Progenitor cell of endocrine pancreas (in vitro differentiated cells): ENCODE data around the gene POLR1B. TPM values are rescaled to one million over a fixed set of nuclear protein-coding genes. Genes with fewer than 3 reads are reported as not detected.
A peak's percentile ranks its signal among the peaks of the same experiment; 100 is the strongest.
"Not testable (repeated sequence)": the region's sequence is repeated elsewhere in the genome, so short reads cannot be mapped to it uniquely, and the experiment has no call there.

Experiments
- DNase-seq: peaks from one replicate; pipeline ENCODE4 v3.0.0; 2021; ENCODE audit warnings: low spot score; ENCODE audit not compliant: unreplicated experiment
- H3K27ac Mint-ChIP-seq: 2 replicates; pipeline ENCODE4 v1.8.0; 2021; ENCODE audit warnings: mild to moderate bottlenecking, moderate library complexity, mixed read lengths
- H3K27me3 Mint-ChIP-seq: 2 replicates; pipeline ENCODE4 v1.8.0; 2021; ENCODE audit warnings: mixed read lengths
- H3K36me3 Mint-ChIP-seq: 2 replicates; pipeline ENCODE4 v1.8.0; 2022; ENCODE audit warnings: mixed read lengths; ENCODE audit not compliant: insufficient read depth
- H3K4me1 Mint-ChIP-seq: 2 replicates; pipeline ENCODE4 v1.8.0; 2021; ENCODE audit warnings: low read depth, mixed read lengths
- H3K4me3 Mint-ChIP-seq: 2 replicates; pipeline ENCODE4 v1.8.0; 2021; ENCODE audit warnings: low read depth, mild to moderate bottlenecking, moderate library complexity, mixed read lengths
- H3K9me3 Mint-ChIP-seq: 2 replicates; pipeline ENCODE4 v1.8.0; 2021; ENCODE audit warnings: low read depth, mixed read lengths
- long read RNA-seq: library from polyadenylated mRNA; unstranded; transcript quantifications from one replicate; pipeline ENCODE4 v2.0.0, GENCODE V29; 2020
- total RNA-seq: library from RNA; stranded (reverse); gene quantifications from 2 replicates; pipeline ENCODE4 v1.2.1, GENCODE V29; 2021
- TF ChIP-seq, protein P1 (sequence below): fragments of 200-600 bp; sonication (generic); IDR thresholded peaks from one replicate; pipeline ENCODE4 v1.5.0; 2021; ENCODE audit warnings: antibody characterized with exemption, mild to moderate bottlenecking; ENCODE audit not compliant: unreplicated experiment

Gene POLR1B, protein sequence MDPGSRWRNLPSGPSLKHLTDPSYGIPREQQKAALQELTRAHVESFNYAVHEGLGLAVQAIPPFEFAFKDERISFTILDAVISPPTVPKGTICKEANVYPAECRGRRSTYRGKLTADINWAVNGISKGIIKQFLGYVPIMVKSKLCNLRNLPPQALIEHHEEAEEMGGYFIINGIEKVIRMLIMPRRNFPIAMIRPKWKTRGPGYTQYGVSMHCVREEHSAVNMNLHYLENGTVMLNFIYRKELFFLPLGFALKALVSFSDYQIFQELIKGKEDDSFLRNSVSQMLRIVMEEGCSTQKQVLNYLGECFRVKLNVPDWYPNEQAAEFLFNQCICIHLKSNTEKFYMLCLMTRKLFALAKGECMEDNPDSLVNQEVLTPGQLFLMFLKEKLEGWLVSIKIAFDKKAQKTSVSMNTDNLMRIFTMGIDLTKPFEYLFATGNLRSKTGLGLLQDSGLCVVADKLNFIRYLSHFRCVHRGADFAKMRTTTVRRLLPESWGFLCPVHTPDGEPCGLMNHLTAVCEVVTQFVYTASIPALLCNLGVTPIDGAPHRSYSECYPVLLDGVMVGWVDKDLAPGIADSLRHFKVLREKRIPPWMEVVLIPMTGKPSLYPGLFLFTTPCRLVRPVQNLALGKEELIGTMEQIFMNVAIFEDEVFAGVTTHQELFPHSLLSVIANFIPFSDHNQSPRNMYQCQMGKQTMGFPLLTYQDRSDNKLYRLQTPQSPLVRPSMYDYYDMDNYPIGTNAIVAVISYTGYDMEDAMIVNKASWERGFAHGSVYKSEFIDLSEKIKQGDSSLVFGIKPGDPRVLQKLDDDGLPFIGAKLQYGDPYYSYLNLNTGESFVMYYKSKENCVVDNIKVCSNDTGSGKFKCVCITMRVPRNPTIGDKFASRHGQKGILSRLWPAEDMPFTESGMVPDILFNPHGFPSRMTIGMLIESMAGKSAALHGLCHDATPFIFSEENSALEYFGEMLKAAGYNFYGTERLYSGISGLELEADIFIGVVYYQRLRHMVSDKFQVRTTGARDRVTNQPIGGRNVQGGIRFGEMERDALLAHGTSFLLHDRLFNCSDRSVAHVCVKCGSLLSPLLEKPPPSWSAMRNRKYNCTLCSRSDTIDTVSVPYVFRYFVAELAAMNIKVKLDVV
- 31.4 and 35.9 TPM in 2 replicates for total RNA-seq
- long read RNA-seq, full-length matches to known transcripts = 83 of 125 reads
- long read RNA-seq, partial matches to known transcripts = 23 of 125 reads
- long read RNA-seq, other reads (novel, unspliced or antisense) = 19 of 125 reads

DNA sequence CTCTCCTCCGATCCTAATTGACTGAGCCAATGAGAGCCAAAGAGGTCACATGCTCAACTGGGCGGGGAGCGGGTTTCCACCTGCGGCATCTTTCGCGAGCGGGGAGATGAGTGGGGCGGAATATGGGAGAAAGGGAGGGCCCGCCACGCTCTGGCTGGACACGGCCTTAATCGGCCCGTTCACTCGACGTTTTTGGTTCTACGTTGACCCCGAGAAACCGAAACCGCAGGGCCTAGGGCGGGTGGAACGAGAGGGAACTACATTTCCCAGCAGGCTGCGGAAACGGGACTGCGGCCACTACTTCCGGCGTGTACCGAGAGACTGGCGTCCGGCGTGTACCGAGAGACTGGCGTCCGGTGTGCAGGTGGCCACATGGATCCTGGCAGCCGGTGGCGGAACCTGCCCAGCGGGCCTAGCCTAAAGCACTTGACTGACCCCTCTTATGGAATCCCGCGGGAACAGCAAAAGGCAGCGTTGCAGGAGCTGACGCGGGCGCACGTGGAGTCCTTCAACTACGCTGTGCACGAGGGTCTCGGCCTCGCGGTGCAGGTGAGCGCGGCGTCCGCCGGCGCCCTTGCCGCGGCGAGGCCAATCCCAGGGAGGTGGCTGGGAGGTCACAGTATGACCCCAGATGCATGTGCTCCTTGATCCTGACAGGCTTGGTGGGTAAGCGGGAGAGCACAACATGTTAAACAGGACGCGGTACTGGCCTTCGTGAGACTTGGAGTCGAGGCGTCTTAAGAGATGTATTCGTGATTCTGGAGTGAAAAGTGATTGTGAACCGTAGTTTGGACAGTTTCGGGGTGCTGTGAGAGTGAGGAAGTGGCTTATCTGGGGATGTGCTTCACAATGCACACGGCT lies at the start of gene POLR1B:
Gene POLR1B, plus strand, starts transcription at position 343 of the 861 bp plus-strand sequence. Its CDS starts 30 bp downstream, at position 373.
- H3K27me3 Mint-ChIP-seq = no peaks in the 10 kb centered on the region
- peaks cover 2% of the 10 kb centered on the region for H3K4me1 Mint-ChIP-seq
- peaks cover 2% of the 10 kb centered on the region for H3K36me3 Mint-ChIP-seq
- no peak within 1 kb of the TSS for H3K27ac Mint-ChIP-seq
- peak; percentile 68 for DNase-seq
- no peak within 1 kb of the TSS for H3K4me3 Mint-ChIP-seq
- H3K9me3 Mint-ChIP-seq = no peaks in the 10 kb centered on the region
- TF ChIP-seq, protein P1, sequence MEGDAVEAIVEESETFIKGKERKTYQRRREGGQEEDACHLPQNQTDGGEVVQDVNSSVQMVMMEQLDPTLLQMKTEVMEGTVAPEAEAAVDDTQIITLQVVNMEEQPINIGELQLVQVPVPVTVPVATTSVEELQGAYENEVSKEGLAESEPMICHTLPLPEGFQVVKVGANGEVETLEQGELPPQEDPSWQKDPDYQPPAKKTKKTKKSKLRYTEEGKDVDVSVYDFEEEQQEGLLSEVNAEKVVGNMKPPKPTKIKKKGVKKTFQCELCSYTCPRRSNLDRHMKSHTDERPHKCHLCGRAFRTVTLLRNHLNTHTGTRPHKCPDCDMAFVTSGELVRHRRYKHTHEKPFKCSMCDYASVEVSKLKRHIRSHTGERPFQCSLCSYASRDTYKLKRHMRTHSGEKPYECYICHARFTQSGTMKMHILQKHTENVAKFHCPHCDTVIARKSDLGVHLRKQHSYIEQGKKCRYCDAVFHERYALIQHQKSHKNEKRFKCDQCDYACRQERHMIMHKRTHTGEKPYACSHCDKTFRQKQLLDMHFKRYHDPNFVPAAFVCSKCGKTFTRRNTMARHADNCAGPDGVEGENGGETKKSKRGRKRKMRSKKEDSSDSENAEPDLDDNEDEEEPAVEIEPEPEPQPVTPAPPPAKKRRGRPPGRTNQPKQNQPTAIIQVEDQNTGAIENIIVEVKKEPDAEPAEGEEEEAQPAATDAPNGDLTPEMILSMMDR = no peak

DNA sequence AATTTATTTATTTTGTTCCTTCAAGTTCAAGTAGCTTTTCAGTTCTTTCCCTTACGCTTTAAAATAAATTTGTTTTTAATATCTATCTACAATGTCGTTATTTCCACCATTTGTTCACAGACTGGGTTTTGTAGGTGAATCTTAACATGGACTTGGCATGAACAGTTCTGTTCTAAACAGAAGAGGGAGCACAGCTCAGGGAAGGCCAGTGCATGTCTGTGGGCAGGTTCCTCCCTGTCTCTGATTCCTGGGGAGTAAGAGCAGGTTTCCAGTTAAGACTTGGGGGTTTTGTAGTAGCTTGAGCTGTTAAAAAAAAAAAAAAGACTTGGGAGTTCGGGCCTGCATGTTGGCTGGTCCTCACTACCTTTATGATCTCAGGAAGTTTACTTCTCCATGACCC lies 49.2 kb upstream of the POLR1B start:
- H3K9me3 Mint-ChIP-seq = no peaks in the 10 kb centered on the region
- H3K36me3 Mint-ChIP-seq = peaks cover 3% of the 10 kb centered on the region
- no peak overlapping the region for H3K4me3 Mint-ChIP-seq
- no peaks in the 10 kb centered on the region for H3K27me3 Mint-ChIP-seq
- TF ChIP-seq, protein P1 = no peak
- DNase-seq = no peak
- H3K27ac Mint-ChIP-seq = no peak overlapping the region
- H3K4me1 Mint-ChIP-seq = no peaks in the 10 kb centered on the region

DNA sequence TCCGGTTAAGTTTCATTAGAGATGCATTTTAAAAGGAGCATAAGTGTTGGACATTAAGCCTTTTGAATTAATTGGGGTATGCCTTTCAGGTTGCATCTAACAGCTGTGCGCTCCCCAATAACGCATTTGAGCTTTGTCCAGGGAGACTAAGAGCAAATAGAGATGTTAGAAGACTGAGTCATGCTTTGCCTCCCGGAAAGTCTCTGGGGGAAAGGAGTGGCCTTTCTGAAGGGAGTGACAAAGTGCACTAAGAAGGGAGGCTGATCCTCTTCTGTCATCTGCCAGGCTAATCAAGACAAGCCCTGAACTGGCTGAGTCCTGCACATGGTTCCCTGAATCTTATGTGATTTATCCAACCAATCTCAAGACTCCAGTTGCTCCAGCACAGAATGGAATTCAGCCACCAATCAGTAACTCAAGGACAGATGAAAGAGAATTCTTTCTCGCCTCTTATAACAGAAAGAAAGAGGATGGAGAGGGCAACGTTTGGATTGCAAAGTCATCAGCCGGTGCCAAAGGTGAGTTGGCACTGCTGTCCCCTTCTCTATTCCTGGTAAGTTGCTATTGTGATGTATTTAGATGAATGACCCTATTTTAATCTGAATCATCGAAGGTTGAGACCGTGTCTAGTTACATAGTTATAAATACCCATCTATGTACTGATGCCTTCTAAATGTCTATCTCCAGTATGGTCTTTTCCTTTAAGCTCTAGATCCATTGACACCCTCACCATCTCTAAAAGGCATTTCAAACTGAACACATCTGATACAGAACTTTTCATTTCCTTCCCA lies 48.2 kb upstream of the POLR1B start:
- H3K27ac Mint-ChIP-seq = no peak overlapping the region
- TF ChIP-seq, protein P1 = no peak
- H3K27me3 Mint-ChIP-seq = no peaks in the 10 kb centered on the region
- DNase-seq = no peak
- H3K9me3 Mint-ChIP-seq = no peaks in the 10 kb centered on the region
- H3K4me1 Mint-ChIP-seq = no peaks in the 10 kb centered on the region
- H3K4me3 Mint-ChIP-seq = no peak overlapping the region
- H3K36me3 Mint-ChIP-seq = peaks cover 3% of the 10 kb centered on the region

DNA sequence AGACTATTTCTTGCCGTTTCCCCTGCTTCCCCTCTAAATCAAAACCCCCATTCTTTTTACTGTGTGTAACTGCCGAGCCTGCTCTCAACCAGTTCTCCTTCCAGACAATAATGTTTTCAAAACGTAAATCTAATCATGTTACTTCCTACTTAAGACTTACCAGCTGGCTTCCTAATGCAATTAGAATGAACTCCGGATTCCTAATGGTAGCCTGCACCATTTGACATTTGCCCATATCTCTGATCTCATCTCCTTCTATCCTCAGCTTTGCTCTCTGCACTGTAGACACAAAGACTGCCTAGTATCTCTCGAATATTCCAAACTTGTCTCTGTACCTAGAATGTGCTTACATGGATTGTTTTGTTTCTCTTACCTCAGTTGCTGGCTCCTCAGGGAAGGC lies 47.4 kb upstream of the POLR1B start:
- Mint-ChIP-seq H3K4me3 (no peak overlapping the region), H3K27ac (no peak overlapping the region), H3K27me3 (no peaks in the 10 kb centered on the region), H3K9me3 (no peaks in the 10 kb centered on the region), H3K4me1 (no peaks in the 10 kb centered on the region), H3K36me3 (peaks cover 6% of the 10 kb centered on the region)
- no peak for DNase-seq
- TF ChIP-seq, protein P1 = no peak

DNA sequence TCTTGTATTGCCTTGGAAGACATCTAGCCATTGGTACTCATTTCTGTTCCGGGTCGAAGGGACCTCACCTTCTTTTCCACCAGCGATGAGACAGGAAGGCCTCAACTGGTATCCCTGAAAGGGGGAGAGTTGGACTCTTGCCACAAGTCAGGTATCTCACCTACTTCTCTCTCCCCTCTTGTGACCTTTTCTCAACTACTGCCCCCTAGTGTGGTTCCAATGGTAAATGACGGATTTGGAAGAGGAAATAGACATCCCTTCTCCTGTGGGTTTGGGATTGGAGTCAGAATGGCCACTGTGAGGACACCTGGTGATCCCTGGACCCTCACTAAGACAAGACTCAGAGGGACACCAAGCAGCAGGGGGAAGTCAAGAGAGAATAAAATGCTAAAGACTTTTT lies 46.4 kb upstream of the POLR1B start:
- DNase-seq, H3K9me3 Mint-ChIP-seq, H3K27me3 Mint-ChIP-seq, H3K27ac Mint-ChIP-seq, H3K4me1 Mint-ChIP-seq, H3K4me3 Mint-ChIP-seq, H3K36me3 Mint-ChIP-seq: not testable (repeated sequence)
